ENCODE results near the gene PRM2.

GRCh38 chr16:11318817-11319216 lies 42.5 kb upstream of the PRM2 start:
- TF ChIP-seq FOXA1 (IDR thresholded peaks at IDR 0.05) (no peak), ARNT (IDR thresholded peaks at IDR 0.05) (no peak), ELF4 (IDR thresholded peaks at IDR 0.05) (no peak), SUZ12 (IDR thresholded peaks at IDR 0.05) (no peak), L3MBTL2 (conservative IDR thresholded peaks at IDR 0.05) (no peak), TARDBP (IDR thresholded peaks at IDR 0.05) (no peak)
